HUDEP-2 (cell line): ENCODE data around the gene LRCH4.
"Not testable (repeated sequence)": the region's sequence is repeated elsewhere in the genome, so short reads cannot be mapped to it uniquely, and the experiment has no call there.

Experiments used
- DNase-seq, 76 experiments: peaks; one replicate each; lab custom pipeline; 2025; ENCODE audit not compliant: unreplicated experiment in 76 of 76; lab: John Stamatoyannopoulos, UW

The LRCH4 gene

DNA sequence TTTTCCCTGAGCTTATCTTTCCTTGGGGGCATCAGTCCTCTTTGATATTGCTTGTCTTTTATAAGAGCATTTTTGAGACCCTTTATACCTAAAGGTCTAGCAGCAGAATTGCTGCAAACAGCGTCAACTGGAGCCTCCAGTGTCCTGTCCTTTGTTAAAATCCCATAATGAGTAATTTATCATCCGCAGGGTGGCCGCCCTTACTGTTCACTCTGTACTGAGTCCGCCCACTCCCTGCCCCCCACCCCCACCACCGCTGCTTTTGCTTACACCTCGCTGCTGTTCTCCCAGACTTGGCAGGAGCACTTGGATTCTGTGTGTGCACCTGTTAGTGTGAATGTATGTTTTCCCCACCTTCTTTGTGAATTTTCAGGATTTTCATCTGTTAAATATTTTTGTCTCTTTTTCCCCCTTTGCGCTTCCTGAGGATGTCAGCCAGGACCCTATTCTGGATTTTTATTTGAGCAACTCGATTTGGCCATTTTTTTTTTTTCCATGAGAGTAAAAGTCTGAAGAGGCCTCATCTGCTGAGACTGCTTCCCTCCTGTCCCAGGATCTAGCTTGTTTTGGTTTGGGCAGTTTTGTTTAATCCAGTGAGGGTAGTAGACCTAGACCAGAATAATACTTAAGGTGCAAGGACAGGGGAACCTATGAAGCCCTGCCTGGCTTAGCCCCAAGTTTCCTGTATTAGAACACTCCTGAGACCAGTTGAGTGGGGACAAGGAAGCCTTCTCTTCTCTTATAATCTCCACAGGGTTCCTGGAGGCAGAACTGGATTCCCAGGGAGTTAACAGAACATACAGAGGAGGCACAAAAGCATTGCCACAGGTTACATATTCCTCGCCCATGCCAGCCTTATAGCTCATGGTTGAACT is 38.8 kb downstream of the LRCH4 start:
- peak in 2 of 76 experiments; percentile 28 to 34 for DNase-seq

GRCh38 chr7:100546129-100546925 is 39.6 kb downstream of the LRCH4 start:
- DNase-seq: no peak

GRCh38 chr7:100545360-100546128 is 40.4 kb downstream of the LRCH4 start:
- DNase-seq: no peak

DNA sequence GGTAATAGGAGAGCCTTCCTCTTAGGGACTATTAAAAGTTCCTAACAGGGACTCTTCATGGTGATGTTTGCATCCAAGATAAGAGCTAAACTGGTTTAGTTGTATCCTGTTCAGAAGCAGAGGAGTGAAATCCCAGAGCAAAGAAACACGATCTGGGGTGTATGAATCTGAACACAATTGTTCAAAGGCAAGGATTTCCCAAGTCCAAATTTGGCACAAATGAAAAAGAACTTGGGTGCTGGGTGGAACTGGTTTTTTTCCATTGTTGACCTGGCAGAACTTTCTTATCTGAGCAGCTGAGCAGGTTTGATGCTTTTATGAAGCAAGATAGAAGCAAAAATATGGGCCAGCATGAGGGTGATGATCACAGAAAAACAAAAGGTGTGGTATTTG is 41.0 kb downstream of the LRCH4 start:
- DNase-seq: peak in 1 of 76 experiments; percentile 4

GRCh38 chr7:100544386-100544785 is 41.5 kb downstream of the LRCH4 start:
- no peak for DNase-seq

GRCh38 chr7:100543586-100543985 is 42.3 kb downstream of the LRCH4 start:
- no peak for DNase-seq

DNA sequence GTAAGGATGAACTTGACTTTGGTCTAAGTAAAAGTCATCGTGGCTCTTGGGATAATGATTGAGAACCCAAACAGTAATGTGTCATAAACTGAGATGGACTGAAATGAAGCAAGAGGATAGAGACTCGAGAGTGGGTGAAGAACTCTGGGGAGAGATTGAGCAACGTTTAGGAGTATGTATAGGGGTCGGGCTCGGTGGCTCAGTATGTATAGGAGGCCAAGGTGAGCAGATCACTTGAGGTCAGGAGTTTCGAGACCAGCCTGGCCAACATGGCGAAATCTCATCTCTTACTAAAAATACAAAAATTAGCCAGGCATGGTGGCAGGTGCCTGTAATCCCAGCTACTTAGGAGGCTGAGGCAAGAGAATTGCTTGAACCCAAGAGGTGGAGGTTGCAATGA is 44.6 kb downstream of the LRCH4 start:
- DNase-seq: not testable (repeated sequence)

DNA sequence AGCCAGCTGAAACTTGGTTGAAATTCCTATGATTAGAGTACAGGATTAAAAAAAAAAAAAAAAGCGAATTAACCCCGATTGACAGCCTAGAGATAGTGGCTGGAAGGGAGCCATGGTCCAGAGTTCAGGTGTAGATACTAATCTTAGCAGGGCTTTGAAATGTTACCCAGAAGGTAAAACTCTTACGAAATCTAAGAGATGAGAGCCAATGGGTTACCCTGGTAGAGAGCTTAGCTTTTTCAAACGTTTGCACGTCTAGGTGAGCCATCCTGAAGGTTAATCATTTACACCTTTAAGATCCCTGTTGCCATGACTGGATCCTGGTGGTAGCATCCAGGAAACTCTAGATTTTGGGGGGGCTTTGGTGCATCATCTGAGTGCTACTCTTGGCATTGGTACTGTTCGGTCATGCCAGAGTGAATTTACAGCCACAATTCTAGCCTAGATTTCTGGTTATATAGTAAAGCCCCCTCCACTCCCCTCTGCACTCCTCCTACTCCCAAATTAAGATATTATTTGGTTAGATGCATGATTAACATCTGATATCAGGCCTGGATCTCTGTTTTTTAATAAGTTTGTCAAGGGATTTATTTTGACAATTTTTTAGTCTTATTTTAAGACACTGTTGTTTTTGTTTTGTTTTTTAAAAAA is 45.7 kb downstream of the LRCH4 start:
- no peak for DNase-seq

GRCh38 chr7:100539436-100540006 is 46.4 kb downstream of the LRCH4 start:
- no peak for DNase-seq

DNA sequence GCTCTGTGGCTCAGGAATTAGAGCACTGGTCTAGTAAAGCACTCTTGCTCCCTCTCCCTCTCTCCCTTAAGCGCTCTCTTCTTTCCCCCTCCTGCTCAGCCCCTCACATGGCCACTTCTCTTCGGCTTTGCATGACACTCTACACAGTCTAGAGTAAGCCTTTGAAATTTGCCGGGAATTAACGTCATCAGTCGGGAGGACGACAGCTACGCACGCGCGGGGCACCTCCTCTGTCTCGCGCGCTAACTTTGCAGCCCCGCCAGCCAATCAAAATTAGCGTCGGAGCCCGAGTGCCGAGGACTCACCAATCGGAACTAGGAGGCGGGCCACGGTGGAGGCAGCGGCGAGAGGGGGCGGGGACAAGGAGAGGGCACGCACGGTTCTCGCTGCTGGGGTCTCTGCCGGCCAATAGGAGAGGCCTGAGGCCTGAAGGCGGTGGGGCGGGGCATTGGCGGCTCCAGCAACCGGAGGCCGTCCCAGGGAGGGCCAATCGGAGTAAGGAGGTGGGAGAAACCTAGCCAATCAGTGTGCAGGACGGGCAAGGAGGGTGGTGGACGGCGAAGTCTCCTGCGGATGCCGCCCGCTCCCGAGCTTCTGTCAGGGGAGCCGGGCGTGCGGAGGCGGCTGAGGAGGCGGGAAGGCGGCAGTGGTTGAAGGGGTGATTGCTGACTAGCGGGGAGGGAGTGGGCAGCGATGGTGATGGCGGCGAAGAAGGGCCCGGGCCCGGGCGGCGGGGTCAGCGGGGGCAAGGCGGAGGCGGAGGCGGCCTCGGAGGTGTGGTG is 47.1 kb downstream of the LRCH4 start, which contains the start of gene AGFG2:
AGFG2 (plus strand) TSS at position 550 of the 782 bp plus-strand sequence; CDS start at position 694, 144 bp downstream.
- peak; percentile 55 to 100 (median 100) for DNase-seq

DNA sequence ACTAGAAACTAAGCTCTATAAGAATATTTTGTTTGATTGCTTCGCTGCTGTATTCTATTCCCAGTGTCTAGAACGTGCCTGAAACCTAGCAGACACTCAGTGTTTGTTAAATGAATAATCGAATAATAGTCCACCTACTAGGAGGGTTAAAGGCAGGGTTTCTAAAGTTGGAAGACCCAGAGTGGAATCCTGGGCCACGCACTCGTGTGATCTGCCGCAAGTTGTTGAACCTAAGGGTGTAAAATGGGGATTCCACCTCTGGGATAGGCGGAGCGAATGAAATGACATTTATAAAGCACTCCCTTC is 47.6 kb downstream of the LRCH4 start:
- DNase-seq: no peak

DNA sequence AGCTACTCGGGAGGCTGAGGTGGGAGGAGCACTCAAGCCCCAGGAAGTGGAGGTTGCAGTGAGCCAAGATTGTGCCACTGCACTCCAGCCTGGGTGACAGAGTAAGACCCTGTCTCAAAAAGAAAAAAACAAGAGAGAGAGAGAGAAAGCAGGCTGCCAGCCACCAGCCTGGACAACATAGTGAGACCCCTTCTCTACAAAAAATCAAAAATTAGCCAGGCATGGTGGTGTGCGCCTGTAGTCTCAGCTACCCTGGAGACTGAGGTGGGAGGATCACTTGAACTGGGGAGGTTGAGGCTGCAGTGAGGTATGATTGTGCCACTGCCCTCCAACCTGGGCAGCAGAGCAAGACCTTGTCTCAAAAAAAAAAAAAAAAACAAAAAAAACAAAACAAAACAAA is 49.2 kb downstream of the LRCH4 start:
- not testable (repeated sequence) for DNase-seq

- DNase-seq: not testable (repeated sequence)
Observed at GRCh38 chr7:100535982-100536381, 49.9 kb downstream of the LRCH4 start.

DNA sequence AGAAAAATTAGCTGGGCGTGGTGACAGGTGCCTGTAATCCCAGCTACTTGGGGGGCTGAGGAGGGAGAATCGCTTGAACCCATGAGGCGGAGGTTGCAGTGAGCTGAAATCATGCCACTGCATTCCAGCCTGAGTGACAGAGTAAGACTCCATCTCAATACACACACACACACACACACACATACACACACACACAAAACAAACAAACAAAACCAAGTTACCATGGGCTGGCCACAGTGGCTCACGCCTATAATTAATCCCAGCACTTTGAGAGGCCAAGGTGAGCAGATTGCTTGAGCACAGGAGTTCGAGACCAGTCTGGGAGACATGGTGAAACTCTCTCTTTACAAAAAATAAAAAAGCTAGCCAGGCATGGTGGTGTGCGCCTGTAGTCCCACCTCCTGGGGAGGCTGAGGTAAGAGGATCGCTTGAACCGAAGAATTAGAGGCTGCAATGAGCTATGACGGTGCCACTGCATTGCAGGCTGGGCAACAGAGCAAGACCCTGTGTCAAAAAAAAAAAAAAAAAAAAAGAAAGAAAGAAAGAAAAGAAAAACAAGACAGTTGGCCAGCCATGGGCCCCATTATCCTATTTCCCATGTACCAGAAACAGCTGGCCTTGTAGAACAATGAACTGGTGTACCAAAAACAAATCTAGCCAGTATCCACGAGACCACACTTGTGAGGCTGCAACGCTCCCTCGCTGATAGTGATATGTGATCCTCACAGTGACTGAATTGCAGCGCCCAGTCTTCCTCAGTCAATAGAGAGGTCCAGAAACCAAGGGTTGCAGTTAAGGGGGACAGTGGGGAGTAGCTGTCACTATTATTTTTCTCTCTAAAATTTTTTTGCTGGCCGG is 53.5 kb downstream of the LRCH4 start:
- peak in 51 of 76 experiments; percentile 8 to 76 (median 36) for DNase-seq

DNA sequence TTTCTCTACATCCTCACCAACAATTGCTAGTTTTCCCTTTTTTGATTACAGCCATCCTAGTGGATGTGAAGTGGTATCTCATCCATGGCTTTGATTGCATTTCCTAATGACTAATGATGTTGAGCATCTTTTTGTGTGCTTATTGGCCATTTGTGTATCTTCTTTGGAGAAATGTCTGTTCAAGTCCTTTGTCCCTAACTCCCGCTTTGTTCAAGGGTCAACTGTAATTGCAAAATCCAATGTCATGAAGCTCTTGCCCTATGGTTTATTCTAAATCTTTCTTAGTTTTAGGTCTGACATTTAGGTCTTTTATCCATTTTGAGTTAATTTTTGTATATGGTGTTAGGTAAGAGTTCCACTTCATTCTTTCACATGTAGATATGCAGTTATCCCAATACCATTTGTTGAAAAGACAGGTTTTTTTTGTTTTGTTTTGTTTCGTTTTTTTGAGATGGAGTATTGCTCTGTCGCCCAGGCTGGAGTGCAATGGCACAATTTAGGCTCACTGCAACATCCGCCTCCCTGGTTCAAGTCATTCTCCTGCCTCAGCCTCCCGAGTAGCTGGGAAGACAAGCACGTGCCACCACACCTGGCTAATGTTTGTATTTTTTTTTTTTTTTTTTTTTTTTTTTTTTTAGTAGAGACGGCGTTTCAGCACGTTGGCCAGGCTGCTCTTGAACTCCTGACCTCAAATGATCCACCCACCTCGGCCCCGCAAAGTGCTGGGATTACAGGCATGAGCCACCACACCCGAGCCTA is 57.6 kb downstream of the LRCH4 start:
- DNase-seq: not testable (repeated sequence)
